Activated T-cell treated with anti-CD3 and anti-CD28 coated beads, Interleukin-2, amount 50 U/mL, for 48 hours (primary cell): ENCODE data around the gene PROX1.
"Not testable (repeated sequence)": the region's sequence is repeated elsewhere in the genome, so short reads cannot be mapped to it uniquely, and the experiment has no call there.

Experiments
- DNase-seq, 2 experiments: peaks; one replicate each; pipeline ENCODE4 v3.0.0-alpha.2; 2020

PROX1 gene

DNA sequence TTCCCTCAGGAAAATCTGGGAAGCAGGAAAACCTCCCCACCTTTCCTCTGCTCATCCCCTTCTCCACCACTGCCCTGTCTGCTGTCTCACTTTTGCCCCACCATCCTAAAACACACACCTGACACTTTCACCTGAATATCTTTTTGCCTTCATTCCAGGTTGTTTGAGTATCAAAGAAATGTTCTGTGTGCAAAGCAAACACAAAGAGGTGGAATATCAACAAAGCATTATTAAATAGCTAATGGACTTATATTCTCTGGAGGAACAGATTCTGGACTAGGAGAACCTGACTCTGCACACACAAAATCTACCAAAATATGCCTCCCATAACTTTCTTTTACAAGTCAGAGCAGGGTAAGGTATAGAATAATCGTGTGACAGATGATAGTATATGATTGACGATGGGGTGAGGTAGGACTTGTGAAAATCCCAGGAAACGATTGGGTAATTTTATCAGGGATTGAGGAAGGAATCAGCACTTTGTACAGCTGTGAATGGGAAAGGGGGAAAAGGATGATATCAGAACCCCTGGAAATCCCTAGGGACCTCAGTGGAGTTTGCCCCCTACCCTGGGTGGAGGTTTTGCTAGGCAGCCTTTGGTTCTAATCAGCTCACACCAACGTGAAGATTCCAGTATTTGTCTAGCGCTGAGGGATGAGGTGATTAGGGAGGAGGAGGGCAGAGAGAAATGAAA lies 87.7 kb downstream of the PROX1 start:
- no peak for DNase-seq

DNA sequence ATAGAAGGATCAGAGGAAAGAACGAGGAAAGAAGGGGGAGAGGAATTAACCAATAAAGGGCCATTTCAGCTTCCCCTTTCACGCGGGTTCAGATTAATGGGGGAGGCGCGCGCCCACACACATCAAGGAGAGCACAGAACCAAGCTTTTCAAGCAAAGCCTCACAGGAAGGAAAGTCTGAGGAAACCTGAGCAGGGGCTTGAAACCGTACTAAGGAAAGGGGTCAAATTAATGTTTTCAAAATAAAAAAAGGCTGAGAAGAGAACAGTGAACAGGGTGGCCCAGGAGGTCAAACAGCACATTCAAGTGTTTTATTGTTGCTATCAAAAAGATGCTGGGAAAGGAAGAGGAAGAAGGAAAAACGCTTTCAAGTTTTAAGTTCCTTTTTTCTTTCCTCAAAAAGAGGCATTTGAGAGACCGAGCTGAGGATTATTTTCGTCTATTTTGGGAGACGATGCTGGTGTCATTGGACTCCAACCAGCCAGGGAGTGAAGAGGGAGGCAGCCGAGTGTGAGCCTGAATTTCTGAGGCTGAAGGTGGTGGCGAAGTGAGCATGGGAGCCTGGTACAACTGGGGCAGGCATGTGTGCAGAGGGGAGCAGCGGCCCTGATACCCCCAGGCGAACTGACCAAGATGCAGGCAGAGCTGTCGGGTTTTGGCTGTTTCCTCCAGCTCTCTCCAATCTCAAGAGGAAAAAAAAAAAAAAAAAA lies 88.4 kb downstream of the PROX1 start:
- DNase-seq = no peak

DNA sequence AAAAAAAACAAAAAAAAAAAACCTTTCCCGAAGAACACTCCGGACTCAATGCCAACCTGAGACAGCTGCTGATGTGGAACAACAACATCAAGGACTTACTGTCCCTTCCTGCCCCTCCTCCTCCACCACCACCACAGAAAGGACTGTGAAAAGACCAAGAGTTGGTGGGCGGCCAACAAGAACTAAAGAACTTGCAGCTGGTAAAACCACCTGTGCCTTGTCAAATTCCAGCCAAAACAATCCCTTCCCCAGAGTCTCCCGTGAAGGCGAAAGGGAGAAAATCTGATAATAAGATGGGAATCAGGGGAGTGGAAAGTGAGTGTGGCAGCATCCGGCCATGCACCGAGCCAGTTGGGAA lies 88.9 kb downstream of the PROX1 start:
- no peak for DNase-seq

DNA sequence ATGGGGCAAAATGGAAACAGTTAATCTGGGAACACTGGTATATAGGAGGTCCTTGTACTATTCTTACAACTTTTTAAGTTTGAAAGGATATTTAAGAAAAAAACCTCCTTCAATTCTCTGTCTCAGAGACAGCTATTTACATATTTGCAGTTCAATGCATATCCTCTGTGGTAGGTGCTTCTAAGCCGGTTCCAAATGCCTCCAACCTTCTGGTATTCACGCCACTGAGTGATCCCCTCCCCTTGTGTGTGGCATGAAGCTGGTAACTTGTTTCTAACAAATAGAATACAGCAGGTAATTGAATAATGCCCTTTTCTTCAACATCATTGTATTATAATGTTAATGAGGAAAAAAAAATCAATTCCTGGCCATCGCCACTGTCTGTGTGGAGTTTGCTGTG lies 91.2 kb downstream of the PROX1 start:
- no peak for DNase-seq

DNA sequence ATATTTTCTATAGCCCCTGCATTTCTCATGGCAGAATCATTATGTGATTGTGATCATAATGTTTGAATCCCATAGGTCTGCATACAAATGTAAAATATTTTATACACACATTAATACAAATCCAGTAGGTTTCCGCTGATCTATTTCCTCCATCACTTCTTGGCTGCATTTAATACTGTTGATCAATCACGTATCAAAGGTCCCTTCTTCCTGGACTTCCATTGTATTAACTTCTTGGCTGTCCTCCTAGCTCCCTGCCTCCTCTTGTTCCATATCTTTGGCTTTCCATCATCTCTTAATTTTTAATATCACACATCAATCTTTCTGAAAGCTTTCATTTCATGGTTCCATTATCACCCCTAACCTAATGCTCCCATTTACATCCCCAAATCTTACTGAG lies 97.6 kb downstream of the PROX1 start:
- DNase-seq = no peak

GRCh38 chr1:214086945-214087344 lies 99.2 kb downstream of the PROX1 start:
- DNase-seq = no peak

DNA sequence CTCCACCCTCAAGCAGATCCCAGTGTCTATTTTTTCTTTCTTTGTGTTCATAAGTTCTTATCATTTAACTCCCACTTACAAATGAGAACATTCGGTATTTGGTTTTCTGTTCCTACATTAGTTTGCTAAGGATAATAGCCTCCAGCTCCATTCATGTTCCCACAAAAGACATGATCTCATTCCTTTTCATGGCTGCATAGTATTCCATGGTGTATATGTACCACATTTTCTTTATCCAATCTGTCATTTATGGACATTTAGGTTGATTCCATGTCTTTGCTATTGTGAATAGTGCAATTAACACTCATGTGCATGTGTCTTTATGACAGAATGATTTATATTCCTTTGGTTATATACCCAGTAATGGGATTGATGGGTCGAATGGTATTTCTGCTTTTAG lies 101.2 kb downstream of the PROX1 start:
- DNase-seq = not testable (repeated sequence)
